K562 (cell line): ENCODE measurements around the gene CXCL16. TPM values are rescaled to one million over a fixed set of nuclear protein-coding genes. Genes with fewer than 3 reads are reported as not detected.

Source experiments
- CBFA2T2 ChIP-seq: fragments of 450-650 bp; conservative IDR thresholded peaks from 2 replicates; pipeline ENCODE4 v1.6.1; 2017; ENCODE audit warnings: mild to moderate bottlenecking
- CBX8 ChIP-seq: fragments of 200-600 bp; sonication (generic); IDR thresholded peaks from 2 replicates; pipeline ENCODE4 v1.6.1; 2012; ENCODE audit warnings: borderline replicate concordance, mixed run types, low read depth, mild to moderate bottlenecking, moderate library complexity, mixed read lengths, low read length, control low read depth, inconsistent platforms; ENCODE audit not compliant: poor library complexity, severe bottlenecking; ENCODE audit errors: extremely low read depth
- CREB1 ChIP-seq, 2 experiments: sonication (generic) in 1 of 2; formaldehyde crosslinking in 1 of 2; IDR thresholded peaks; 2 replicates each; pipeline versions ENCODE4 v1.6.1 to v1.8.0; 2012 to 2022; ENCODE audit warnings: inconsistent platforms in 1 of 2, mild to moderate bottlenecking in 1 of 2, missing genetic modification reagents in 1 of 2, moderate library complexity in 1 of 2
- ELF1 ChIP-seq: fragments of 200-800 bp; sonication (Bioruptor generic); IDR thresholded peaks from 2 replicates; pipeline ENCODE4 v1.6.1; 2016; ENCODE audit warnings: missing genetic modification characterization, missing compliant biosample characterization
- ERF ChIP-seq: fragments of 450-650 bp; formaldehyde crosslinking; IDR thresholded peaks from 2 replicates; pipeline ENCODE4 v1.4.0; 2020; ENCODE audit warnings: mild to moderate bottlenecking, mixed read lengths
- HINFP ChIP-seq: fragments of 450-650 bp; conservative IDR thresholded peaks from 2 replicates; pipeline ENCODE4 v1.6.1; 2016; ENCODE audit warnings: missing genetic modification characterization, low read depth, mild to moderate bottlenecking, control low read depth, missing compliant biosample characterization
- RNF2 ChIP-seq: sonication (generic); IDR thresholded peaks from 2 replicates; pipeline ENCODE4 v1.6.1; 2016
- ZBTB34 ChIP-seq: fragments of 250-450 bp; sonication (Bioruptor Pico); IDR thresholded peaks from 2 replicates; pipeline ENCODE4 v1.8.0; 2021; ENCODE audit warnings: mild to moderate bottlenecking, moderate library complexity
- ZNF444 ChIP-seq: fragments of 250-450 bp; sonication (Bioruptor Pico); IDR thresholded peaks from 2 replicates; pipeline ENCODE4 v1.4.0; 2020; ENCODE audit warnings: mild to moderate bottlenecking, moderate library complexity
- polyA plus RNA-seq, 8 experiments: library from polyadenylated mRNA; depleted of rRNA in 4 of 8; stranded (reverse) in 5 of 8; unstranded in 3 of 8; fragments of >200 nt; fragmentation: Nextera tagmentation in 2 of 8; fragmentation: Illumina TruSeq in 1 of 8; extraction: Ambion mirVana in 2 of 8; extraction: Trizol in 1 of 8; gene quantifications; 2 replicates each; pipeline versions ENCODE4 v1.2.1 to v1.2.3, GENCODE V29; 2011 to 2014; ENCODE audit warnings: inconsistent platforms in 1 of 8, missing spikeins in 1 of 8
- total RNA-seq, 7 experiments: library from RNA; depleted of rRNA in 6 of 7; stranded (reverse); fragments of >200 nt in 6 of 7; fragmentation: Illumina TruSeq in 2 of 7; extraction: Trizol in 2 of 7; gene quantifications; 2 replicates each; pipeline versions ENCODE4 v1.2.1 to v1.2.3, GENCODE V29; 2011 to 2021; ENCODE audit warnings: low replicate concordance in 1 of 7

The CXCL16 gene
- total and polyA plus RNA-seq, 9 of the 15 experiments (the other 6 are each of a cell fraction or from before 2014, with no cell fraction given), result 0.05 to 0.68 (median 0.22) TPM; not detected in 2

- TF ChIP-seq CBX8, result no peak
- TF ChIP-seq ERF (CRISPR knock-in tag), result no peak
- no peak for TF ChIP-seq CBFA2T2
- TF ChIP-seq CREB1 (IDR thresholded peaks at IDR 0.05), result no peak
- TF ChIP-seq CREB1 (CRISPR knock-in tag; IDR thresholded peaks at IDR 0.05), result no peak
- no peak for TF ChIP-seq HINFP (tag)
- TF ChIP-seq RNF2, result no peak
- TF ChIP-seq ELF1 (tag), result no peak
- no peak for TF ChIP-seq ZNF444
- no peak for TF ChIP-seq ZBTB34
These were observed 5.6 kb upstream of the CXCL16 start (continued) for GRCh38 chr17:4744999-4745969.
